MM.1S (cell line): ENCODE results near the gene NPC1.
"Not testable (repeated sequence)": the region's sequence is repeated elsewhere in the genome, so short reads cannot be mapped to it uniquely, and the experiment has no call there.

Experiments used
- DNase-seq: peaks from one replicate; pipeline ENCODE4 v3.0.0-alpha.2; 2015
- H2AFZ ChIP-seq: fragments of 300-600 bp; sonication (generic); 2 replicates; pipeline ENCODE4 v1.6.0; 2016; ENCODE audit warnings: antibody characterized with exemption, low read length
- H3F3A ChIP-seq: fragments of 300-600 bp; sonication (generic); 2 replicates; pipeline ENCODE4 v1.6.1; 2016; ENCODE audit warnings: mild to moderate bottlenecking, antibody characterized with exemption, low read length, moderate library complexity, mixed read lengths; ENCODE audit not compliant: insufficient read depth
- H3K27ac ChIP-seq: fragments of 300-600 bp; sonication (generic); 2 replicates; pipeline ENCODE4 v1.5.1; 2016; ENCODE audit warnings: mild to moderate bottlenecking, low read length
- H3K27me3 ChIP-seq: fragments of 300-600 bp; sonication (generic); replicated peaks from 2 replicates; pipeline ENCODE4 v1.6.0; 2016; ENCODE audit warnings: low read length; ENCODE audit not compliant: insufficient read depth
- H3K36me3 ChIP-seq: fragments of 300-600 bp; sonication (generic); replicated peaks from 2 replicates; pipeline ENCODE4 v1.6.1; 2016; ENCODE audit warnings: mild to moderate bottlenecking, low read length, mixed read lengths; ENCODE audit not compliant: insufficient read depth
- H3K4me1 ChIP-seq: fragments of 300-600 bp; sonication (generic); 2 replicates; pipeline ENCODE4 v1.6.1; 2016; ENCODE audit warnings: low read length, mixed read lengths
- H3K4me2 ChIP-seq: fragments of 300-600 bp; sonication (generic); 2 replicates; pipeline ENCODE4 v1.6.0; 2016; ENCODE audit warnings: low read depth, low read length
- H3K4me3 ChIP-seq: fragments of 300-600 bp; sonication (generic); 2 replicates; pipeline ENCODE4 v1.5.1; 2016; ENCODE audit warnings: low read length, mixed read lengths
- H3K79me2 ChIP-seq: fragments of 300-600 bp; sonication (generic); 2 replicates; pipeline ENCODE4 v1.6.1; 2016; ENCODE audit warnings: mixed run types, low read length, mixed read lengths
- H3K9ac ChIP-seq: fragments of 300-600 bp; sonication (generic); 2 replicates; pipeline ENCODE4 v1.6.1; 2016; ENCODE audit warnings: low read length, mixed read lengths
- H3K9me2 ChIP-seq: fragments of 300-600 bp; sonication (generic); replicated peaks from 2 replicates; pipeline ENCODE4 v1.6.1; 2016; ENCODE audit warnings: mild to moderate bottlenecking, low read length, mixed read lengths; ENCODE audit not compliant: insufficient read depth
- H3K9me3 ChIP-seq: fragments of 300-600 bp; sonication (generic); replicated peaks from 2 replicates; pipeline ENCODE4 v1.6.1; 2016; ENCODE audit warnings: mild to moderate bottlenecking, low read length, mixed read lengths; ENCODE audit not compliant: insufficient read depth
- H4K20me1 ChIP-seq: fragments of 300-600 bp; sonication (generic); 2 replicates; pipeline ENCODE4 v1.6.1; 2016; ENCODE audit warnings: mild to moderate bottlenecking, low read length, moderate library complexity, mixed read lengths; ENCODE audit not compliant: insufficient read depth
- EZH2 ChIP-seq: fragments of 300-600 bp; sonication (generic); optimal IDR thresholded peaks from 2 replicates; pipeline ENCODE3; 2017; ENCODE audit warnings: low read depth, mild to moderate bottlenecking, antibody characterized with exemption, low read length, mixed read lengths
- EZH2phosphoT487 ChIP-seq: fragments of 300-600 bp; sonication (generic); IDR thresholded peaks from 2 replicates; pipeline ENCODE4 v1.6.1; 2018; ENCODE audit warnings: antibody characterized with exemption, low read length
- TF ChIP-seq, protein P1 (sequence below): fragments of 300-600 bp; sonication (generic); IDR thresholded peaks from 2 replicates; pipeline ENCODE4 v1.5.1; 2016; ENCODE audit warnings: antibody characterized with exemption, low read length, mixed read lengths

NPC1 gene

DNA sequence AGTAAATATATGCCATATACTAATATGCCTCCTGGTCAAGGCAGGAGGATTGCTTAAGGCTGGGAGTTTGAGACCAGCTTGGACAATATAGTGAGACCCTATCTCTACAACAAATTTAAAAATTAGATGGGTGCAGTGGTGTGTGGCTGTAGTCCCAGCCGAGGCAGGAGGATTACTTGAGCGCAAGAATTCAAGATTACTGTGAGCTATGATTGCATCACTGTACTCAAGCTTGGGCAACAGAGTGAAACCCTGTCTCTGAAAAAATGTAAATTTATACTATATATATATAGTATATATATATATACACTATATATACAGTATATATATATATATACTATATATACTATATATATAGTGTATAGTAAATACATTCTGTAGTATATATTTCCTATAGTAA lies 30.0 kb upstream of the NPC1 start:
- no peaks in the 10 kb centered on the region for H3K79me2 ChIP-seq
- no peak overlapping the region for H3K4me3 ChIP-seq
- H3K9me3 ChIP-seq = no peaks in the 10 kb centered on the region
- no peak overlapping the region for H3K27ac ChIP-seq
- DNase-seq = no peak
- no peaks in the 10 kb centered on the region for H3K9me2 ChIP-seq
- H2AFZ ChIP-seq = no peak overlapping the region
- no peaks in the 10 kb centered on the region for H3K27me3 ChIP-seq
- H3F3A ChIP-seq = no peaks in the 10 kb centered on the region; the same call in 1 of the 2 replicates
- H3K4me1 ChIP-seq = peaks cover 10% of the 10 kb centered on the region; the same call in 1 of the 2 replicates
- H4K20me1 ChIP-seq = no peaks in the 10 kb centered on the region
- H3K4me2 ChIP-seq = no peak overlapping the region
- no peak overlapping the region for H3K9ac ChIP-seq
- TF ChIP-seq EZH2 (no peak), EZH2phosphoT487 (no peak)
- TF ChIP-seq, protein P1, sequence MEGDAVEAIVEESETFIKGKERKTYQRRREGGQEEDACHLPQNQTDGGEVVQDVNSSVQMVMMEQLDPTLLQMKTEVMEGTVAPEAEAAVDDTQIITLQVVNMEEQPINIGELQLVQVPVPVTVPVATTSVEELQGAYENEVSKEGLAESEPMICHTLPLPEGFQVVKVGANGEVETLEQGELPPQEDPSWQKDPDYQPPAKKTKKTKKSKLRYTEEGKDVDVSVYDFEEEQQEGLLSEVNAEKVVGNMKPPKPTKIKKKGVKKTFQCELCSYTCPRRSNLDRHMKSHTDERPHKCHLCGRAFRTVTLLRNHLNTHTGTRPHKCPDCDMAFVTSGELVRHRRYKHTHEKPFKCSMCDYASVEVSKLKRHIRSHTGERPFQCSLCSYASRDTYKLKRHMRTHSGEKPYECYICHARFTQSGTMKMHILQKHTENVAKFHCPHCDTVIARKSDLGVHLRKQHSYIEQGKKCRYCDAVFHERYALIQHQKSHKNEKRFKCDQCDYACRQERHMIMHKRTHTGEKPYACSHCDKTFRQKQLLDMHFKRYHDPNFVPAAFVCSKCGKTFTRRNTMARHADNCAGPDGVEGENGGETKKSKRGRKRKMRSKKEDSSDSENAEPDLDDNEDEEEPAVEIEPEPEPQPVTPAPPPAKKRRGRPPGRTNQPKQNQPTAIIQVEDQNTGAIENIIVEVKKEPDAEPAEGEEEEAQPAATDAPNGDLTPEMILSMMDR = no peak
- no peaks in the 10 kb centered on the region for H3K36me3 ChIP-seq

DNA sequence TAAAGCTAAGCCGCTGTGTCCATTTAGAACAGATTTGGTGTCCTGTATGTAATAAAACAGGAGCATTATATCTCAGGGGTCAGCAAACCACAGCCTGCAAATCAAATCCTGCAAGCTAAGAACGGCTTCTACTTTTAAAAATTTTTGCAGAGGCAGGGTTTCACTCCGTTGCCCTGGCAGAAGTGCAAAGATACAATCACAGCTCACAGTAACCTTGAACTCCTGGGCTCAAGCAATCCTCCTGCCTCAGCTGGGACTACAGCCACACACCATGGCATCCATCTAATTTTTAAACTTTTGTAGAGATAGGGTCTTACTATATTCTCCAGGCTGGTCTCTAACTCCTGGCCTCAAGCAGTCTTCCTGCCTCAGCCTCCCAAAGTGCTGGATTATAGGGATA lies 28.6 kb upstream of the NPC1 start:
- Histone ChIP-seq H3K4me2 (no peak overlapping the region), H3K9ac (no peak overlapping the region), H3K27ac (no peak overlapping the region)

DNA sequence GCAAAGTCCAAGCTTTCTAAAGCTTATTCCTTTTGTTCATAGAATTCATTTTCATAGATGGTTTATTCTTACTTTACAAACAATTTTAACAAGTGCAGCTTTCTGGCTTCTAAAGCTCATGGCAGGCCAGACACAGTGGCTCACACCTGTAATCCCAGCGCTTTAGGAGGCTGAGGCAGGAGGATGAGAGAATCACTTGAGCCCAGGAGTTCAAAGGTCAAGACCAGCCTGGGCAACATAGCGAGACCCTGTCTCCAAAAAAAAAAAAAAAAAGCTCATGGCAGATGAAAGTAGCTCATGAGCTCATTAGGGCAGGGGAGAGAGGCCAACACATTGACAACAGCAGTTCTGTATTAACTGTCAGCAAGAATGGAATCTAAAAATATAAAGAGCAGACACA lies 28.1 kb upstream of the NPC1 start:
- peaks cover 10% of the 10 kb centered on the region; the same call in 1 of the 2 replicates for H3K4me1 ChIP-seq
- TF ChIP-seq EZH2phosphoT487 (no peak), EZH2 (no peak)
- TF ChIP-seq, protein P1 = no peak
- H3K36me3 ChIP-seq = no peaks in the 10 kb centered on the region
- no peaks in the 10 kb centered on the region for H4K20me1 ChIP-seq
- H2AFZ ChIP-seq = no peak overlapping the region
- no peaks in the 10 kb centered on the region for H3K79me2 ChIP-seq
- no peak overlapping the region for H3K9ac ChIP-seq
- no peaks in the 10 kb centered on the region; the same call in 1 of the 2 replicates for H3F3A ChIP-seq
- no peaks in the 10 kb centered on the region for H3K9me3 ChIP-seq
- no peak for DNase-seq
- H3K9me2 ChIP-seq = no peaks in the 10 kb centered on the region
- no peak overlapping the region for H3K4me2 ChIP-seq
- H3K4me3 ChIP-seq = no peak overlapping the region
- no peaks in the 10 kb centered on the region for H3K27me3 ChIP-seq
- no peak overlapping the region for H3K27ac ChIP-seq

More for the DNA sequence above, 28.6 kb upstream of the NPC1 start:
- Histone ChIP-seq H3K9me2 (no peaks in the 10 kb centered on the region), H3K27me3 (no peaks in the 10 kb centered on the region), H3K4me3 (no peak overlapping the region), H3K4me1 (peaks cover 10% of the 10 kb centered on the region; the same call in 1 of the 2 replicates), H3K36me3 (no peaks in the 10 kb centered on the region), H3K9me3 (no peaks in the 10 kb centered on the region), H3F3A (no peaks in the 10 kb centered on the region; the same call in 1 of the 2 replicates), H2AFZ (no peak overlapping the region), H4K20me1 (no peaks in the 10 kb centered on the region), H3K79me2 (no peaks in the 10 kb centered on the region)
- DNase-seq = no peak
- TF ChIP-seq, protein P1 = no peak
- TF ChIP-seq EZH2 (no peak), EZH2phosphoT487 (no peak)

DNA sequence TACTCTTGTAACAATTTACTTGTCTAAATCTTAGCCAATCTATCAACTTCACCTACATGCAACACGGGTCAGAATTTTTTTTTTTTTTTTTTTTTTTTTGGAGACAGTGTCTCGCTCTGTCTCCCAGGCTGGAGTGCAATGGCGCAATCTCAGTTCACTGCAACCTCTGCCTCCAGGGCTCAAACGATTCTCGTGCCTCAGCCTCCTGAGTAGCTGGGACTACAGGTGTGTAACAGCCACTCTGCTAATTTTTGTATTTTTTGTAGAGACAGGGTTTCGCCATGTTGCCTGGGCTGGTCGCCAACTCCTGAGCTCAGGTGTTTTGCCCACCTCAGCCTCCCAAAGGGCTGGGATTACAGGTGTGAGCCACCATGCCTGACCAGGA lies 26.8 kb upstream of the NPC1 start:
- not testable (repeated sequence) for H3K4me1 ChIP-seq, H3K9me3 ChIP-seq, H4K20me1 ChIP-seq, DNase-seq, H3K4me2 ChIP-seq, H3K9ac ChIP-seq, H3K36me3 ChIP-seq, H3K9me2 ChIP-seq, H3K27me3 ChIP-seq, H3K27ac ChIP-seq, H3F3A ChIP-seq, H3K79me2 ChIP-seq, H3K4me3 ChIP-seq, H2AFZ ChIP-seq
